ENCODE data around the gene MYBL2.

DNA sequence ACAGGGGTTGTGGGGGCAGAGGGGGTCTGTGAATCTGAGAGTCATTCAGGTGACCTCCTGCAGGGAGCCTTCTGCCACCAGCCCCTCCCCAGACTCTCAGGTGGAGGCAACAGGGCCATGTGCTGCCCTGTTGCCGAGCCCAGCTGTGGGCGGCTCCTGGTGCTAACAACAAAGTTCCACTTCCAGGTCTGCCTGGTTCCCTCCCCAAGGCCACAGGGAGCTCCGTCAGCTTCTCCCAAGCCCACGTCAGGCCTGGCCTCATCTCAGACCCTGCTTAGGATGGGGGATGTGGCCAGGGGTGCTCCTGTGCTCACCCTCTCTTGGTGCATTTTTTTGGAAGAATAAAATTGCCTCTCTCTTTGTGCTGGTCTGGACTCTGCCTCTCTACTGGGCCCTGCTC lies 49.2 kb downstream of the MYBL2 start:
- TF ChIP-seq, protein P1, sequence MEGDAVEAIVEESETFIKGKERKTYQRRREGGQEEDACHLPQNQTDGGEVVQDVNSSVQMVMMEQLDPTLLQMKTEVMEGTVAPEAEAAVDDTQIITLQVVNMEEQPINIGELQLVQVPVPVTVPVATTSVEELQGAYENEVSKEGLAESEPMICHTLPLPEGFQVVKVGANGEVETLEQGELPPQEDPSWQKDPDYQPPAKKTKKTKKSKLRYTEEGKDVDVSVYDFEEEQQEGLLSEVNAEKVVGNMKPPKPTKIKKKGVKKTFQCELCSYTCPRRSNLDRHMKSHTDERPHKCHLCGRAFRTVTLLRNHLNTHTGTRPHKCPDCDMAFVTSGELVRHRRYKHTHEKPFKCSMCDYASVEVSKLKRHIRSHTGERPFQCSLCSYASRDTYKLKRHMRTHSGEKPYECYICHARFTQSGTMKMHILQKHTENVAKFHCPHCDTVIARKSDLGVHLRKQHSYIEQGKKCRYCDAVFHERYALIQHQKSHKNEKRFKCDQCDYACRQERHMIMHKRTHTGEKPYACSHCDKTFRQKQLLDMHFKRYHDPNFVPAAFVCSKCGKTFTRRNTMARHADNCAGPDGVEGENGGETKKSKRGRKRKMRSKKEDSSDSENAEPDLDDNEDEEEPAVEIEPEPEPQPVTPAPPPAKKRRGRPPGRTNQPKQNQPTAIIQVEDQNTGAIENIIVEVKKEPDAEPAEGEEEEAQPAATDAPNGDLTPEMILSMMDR (IDR thresholded peaks at IDR 0.05): no peak
- TF ChIP-seq EZH2 (IDR thresholded peaks at IDR 0.05; ENCODE audit: borderline replicate concordance, insufficient read depth, low read depth, low read length, poor library complexity, severe bottlenecking): no peak

Data from B cell (primary cell).